ENCODE data around the gene PTK7. TPM values are rescaled to one million over a fixed set of nuclear protein-coding genes. Genes with fewer than 3 reads are reported as not detected.

The PTK7 gene
- total RNA-seq, 1 experiment from 2014 or later, result 105 TPM

- no peak overlapping the region for H3K27ac ChIP-seq (ENCODE audit: low read depth, low read length)
- ATAC-seq (no peak), DNase-seq (ENCODE audit: low read depth, low spot score) (no peak)
- H3K9ac ChIP-seq (ENCODE audit: low read length), result no peak overlapping the region
- no peaks in the 10 kb centered on the region for H3K9me3 ChIP-seq (ENCODE audit: control insufficient read depth in 1 of 2, insufficient read depth in 1 of 2, low read depth in 1 of 2, low read length in 2 of 2)
- no TSS peak for BruUV-seq (replicated peaks)
- no peaks in the 10 kb centered on the region for H3K9me2 ChIP-seq (ENCODE audit: insufficient read depth)
- no peak overlapping the region for H2AFZ ChIP-seq (ENCODE audit: low read depth, low read length, poor library complexity, severe bottlenecking)
- peaks cover 19 to 35% of the 10 kb centered on the region in 2 experiments for H3K36me3 ChIP-seq (ENCODE audit: control insufficient read depth in 1 of 2, insufficient read depth in 2 of 2, low read length in 2 of 2)
- no peak for TF ChIP-seq EZH2 (IDR thresholded peaks at IDR 0.05)
- TF ChIP-seq EZH2phosphoT487 (IDR thresholded peaks at IDR 0.05; ENCODE audit: borderline replicate concordance), result no peak
- TF ChIP-seq JUND (IDR thresholded peaks at IDR 0.05), result no peak
- TF ChIP-seq ZBTB33 (IDR thresholded peaks at IDR 0.05; ENCODE audit: extremely low read depth, insufficient replicate concordance, low read length), result no peak
- no peak for TF ChIP-seq SP1 (IDR thresholded peaks at IDR 0.05; ENCODE audit: low read depth)
- TF ChIP-seq ELF1 (IDR thresholded peaks at IDR 0.05; ENCODE audit: borderline replicate concordance, low read depth), result no peak
- CTCF ChIA-PET, result no interaction called here
- no peak overlapping the region for H3K4me2 ChIP-seq (ENCODE audit: low read length)
- no peaks in the 10 kb centered on the region for H3K27me3 ChIP-seq (ENCODE audit: insufficient read depth, low read length)
- H3K79me2 ChIP-seq (ENCODE audit: insufficient read depth, low read length), result peaks cover 42% of the 10 kb centered on the region
- RAD21 ChIA-PET (ENCODE audit: low non-redundant PET in 1 of 2, low total read pairs in 2 of 2, uncharacterized antibody in 2 of 2, unreplicated experiment in 2 of 2), result no interaction called here
- no peak overlapping the region for H3K4me3 ChIP-seq (replicated peaks in 1 of 2; ENCODE audit: low read depth in 1 of 2, low read length in 2 of 2)
- POLR2A ChIA-PET, result no interaction called here
- no peaks in the 10 kb centered on the region for H4K20me1 ChIP-seq (ENCODE audit: insufficient read depth)
- peaks cover 22 to 43% of the 10 kb centered on the region in 2 experiments for H3K4me1 ChIP-seq (ENCODE audit: control insufficient read depth in 1 of 2, insufficient read depth in 2 of 2, low read length in 2 of 2)
- intact Hi-C loops (cut with micrococcal nuclease), result no loop called here
Observed at GRCh38 chr6:43176423-43176786, 100.3 kb downstream of the PTK7 start.

GRCh38 chr6:43178150-43178549, 102.0 kb downstream of the PTK7 start:
- Histone ChIP-seq H3K27ac (ENCODE audit: low read depth, low read length) (no peak overlapping the region), H3K27me3 (ENCODE audit: insufficient read depth, low read length) (no peaks in the 10 kb centered on the region), H4K20me1 (ENCODE audit: insufficient read depth) (no peaks in the 10 kb centered on the region), H3K36me3 (ENCODE audit: control insufficient read depth in 1 of 2, insufficient read depth in 2 of 2, low read length in 2 of 2) (peaks cover 19 to 35% of the 10 kb centered on the region in 2 experiments), H3K4me2 (ENCODE audit: low read length) (no peak overlapping the region), H3K9me3 (ENCODE audit: control insufficient read depth in 1 of 2, insufficient read depth in 1 of 2, low read depth in 1 of 2, low read length in 2 of 2) (no peaks in the 10 kb centered on the region), H3K9me2 (ENCODE audit: insufficient read depth) (no peaks in the 10 kb centered on the region), H3K9ac (ENCODE audit: low read length) (no peak overlapping the region), H3K4me3 (replicated peaks in 1 of 2; ENCODE audit: low read depth in 1 of 2, low read length in 2 of 2) (no peak overlapping the region), H3K79me2 (ENCODE audit: insufficient read depth, low read length) (peaks cover 33% of the 10 kb centered on the region), H3K4me1 (ENCODE audit: control insufficient read depth in 1 of 2, insufficient read depth in 2 of 2, low read length in 2 of 2) (peaks cover 17 to 47% of the 10 kb centered on the region in 2 experiments), H2AFZ (ENCODE audit: low read depth, low read length, poor library complexity, severe bottlenecking) (no peak overlapping the region)
- CTCF ChIA-PET, result no interaction called here
- no TSS peak for BruUV-seq (replicated peaks)
- ATAC-seq (no peak), DNase-seq (ENCODE audit: low read depth, low spot score) (no peak)
- TF ChIP-seq SRF (IDR thresholded peaks at IDR 0.05; ENCODE audit: low read depth) (no peak), ZBTB33 (IDR thresholded peaks at IDR 0.05; ENCODE audit: extremely low read depth, insufficient replicate concordance, low read length) (no peak)
- intact Hi-C loops (cut with micrococcal nuclease), result no loop called here
- RAD21 ChIA-PET (ENCODE audit: low non-redundant PET in 1 of 2, low total read pairs in 2 of 2, uncharacterized antibody in 2 of 2, unreplicated experiment in 2 of 2), result no interaction called here
- POLR2A ChIA-PET, result no interaction called here
